KMS-11 (cell line): ENCODE results near the gene BRCC3.

Experiments
- H2AFZ ChIP-seq: fragments of 200-600 bp; sonication (generic); 2 replicates; pipeline ENCODE4 v1.6.1; 2016; ENCODE audit warnings: antibody characterized with exemption, mixed run types, low read depth
- H3K27ac ChIP-seq: fragments of 200-600 bp; sonication (generic); 2 replicates; pipeline ENCODE4 v1.6.1; 2016; ENCODE audit warnings: mild to moderate bottlenecking, mixed run types
- H3K27me3 ChIP-seq: fragments of 200-600 bp; sonication (generic); 2 replicates; pipeline ENCODE4 v1.6.1; 2017; ENCODE audit warnings: mild to moderate bottlenecking, low read depth, mixed run types, moderate library complexity; ENCODE audit not compliant: insufficient read depth
- H3K36me3 ChIP-seq: fragments of 200-600 bp; sonication (generic); 2 replicates; pipeline ENCODE4 v1.6.1; 2017; ENCODE audit warnings: mild to moderate bottlenecking, mixed run types; ENCODE audit not compliant: insufficient read depth
- H3K4me1 ChIP-seq: fragments of 200-600 bp; sonication (generic); 2 replicates; pipeline ENCODE4 v1.6.1; 2016; ENCODE audit warnings: mild to moderate bottlenecking, low read depth, mixed run types; ENCODE audit not compliant: poor library complexity, severe bottlenecking
- H3K4me2 ChIP-seq: fragments of 200-600 bp; sonication (generic); 2 replicates; pipeline ENCODE4 v1.7.0; 2016; ENCODE audit warnings: mild to moderate bottlenecking, mixed run types
- H3K4me3 ChIP-seq: fragments of 200-600 bp; sonication (generic); IDR thresholded peaks from 2 replicates; pipeline ENCODE4 v1.6.1; 2017; ENCODE audit warnings: low read depth, low read length, mixed read lengths; ENCODE audit not compliant: insufficient read depth
- H3K79me2 ChIP-seq: fragments of 200-600 bp; sonication (generic); 2 replicates; pipeline ENCODE4 v1.6.1; 2016; ENCODE audit warnings: low read depth, mixed run types; ENCODE audit not compliant: insufficient read depth
- H3K9ac ChIP-seq: fragments of 200-600 bp; sonication (generic); 2 replicates; pipeline ENCODE4 v1.6.1; 2016; ENCODE audit warnings: mild to moderate bottlenecking, mixed run types
- H4K20me1 ChIP-seq: fragments of 200-600 bp; sonication (generic); 2 replicates; pipeline ENCODE4 v1.6.1; 2016; ENCODE audit warnings: mild to moderate bottlenecking, mixed run types; ENCODE audit not compliant: insufficient read depth
- CTCF ChIP-seq: fragments of 200-600 bp; sonication (generic); conservative IDR thresholded peaks from 2 replicates; pipeline ENCODE4 v1.6.1; 2017; ENCODE audit warnings: low read depth, mild to moderate bottlenecking, antibody characterized with exemption, low read length, moderate library complexity, mixed read lengths

The BRCC3 gene

GRCh38 chrX:155070663-155070974 lies 689 bp upstream of the BRCC3 start:
- Histone ChIP-seq H3K4me3 (no peak overlapping the region), H3K36me3 (no peaks in the 10 kb centered on the region), H4K20me1 (no peaks in the 10 kb centered on the region), H3K4me2 (peak overlapping the region; percentile 86), H3K9ac (peak overlapping the region; percentile 84), H3K27me3 (no peaks in the 10 kb centered on the region), H3K4me1 (peaks cover 17% of the 10 kb centered on the region), H3K27ac (peak overlapping the region; percentile 69), H3K79me2 (peaks cover 36% of the 10 kb centered on the region; the same call in 1 of the 2 replicates), H2AFZ (peak overlapping the region; percentile 91)
- no peak for TF ChIP-seq CTCF

GRCh38 chrX:155071694-155072280 lies 479 bp downstream of the BRCC3 start:
- Histone ChIP-seq H3K4me3 (no peak overlapping the region), H3K27me3 (no peaks in the 10 kb centered on the region), H4K20me1 (no peaks in the 10 kb centered on the region), H3K27ac (peak overlapping the region; percentile 60), H3K79me2 (peaks cover 36% of the 10 kb centered on the region; the same call in 1 of the 2 replicates), H3K36me3 (no peaks in the 10 kb centered on the region), H3K4me1 (peaks cover 17% of the 10 kb centered on the region), H3K9ac (peak overlapping the region; percentile 79), H2AFZ (peak overlapping the region; percentile 76), H3K4me2 (peak overlapping the region; percentile 65)
- TF ChIP-seq CTCF = no peak

- no peak overlapping the region for H2AFZ ChIP-seq
- H3K27ac ChIP-seq = no peak overlapping the region
- H3K9ac ChIP-seq = no peak overlapping the region
- H4K20me1 ChIP-seq = no peaks in the 10 kb centered on the region
- no peak overlapping the region for H3K4me2 ChIP-seq
- H3K4me1 ChIP-seq = no peaks in the 10 kb centered on the region
- TF ChIP-seq CTCF = peak; percentile 55
- no peaks in the 10 kb centered on the region for H3K36me3 ChIP-seq
- H3K27me3 ChIP-seq = no peaks in the 10 kb centered on the region
- no peak overlapping the region for H3K4me3 ChIP-seq
- H3K79me2 ChIP-seq = no peaks in the 10 kb centered on the region
Measured at GRCh38 chrX:155086202-155086840, 15.0 kb downstream of the BRCC3 start.

GRCh38 chrX:155086961-155087735 lies 15.8 kb downstream of the BRCC3 start:
- H3K36me3 ChIP-seq = no peaks in the 10 kb centered on the region
- H3K4me1 ChIP-seq = no peaks in the 10 kb centered on the region
- no peak for TF ChIP-seq CTCF
- no peak overlapping the region for H3K9ac ChIP-seq
- no peaks in the 10 kb centered on the region for H3K79me2 ChIP-seq
- H3K27ac ChIP-seq = no peak overlapping the region
- H2AFZ ChIP-seq = no peak overlapping the region
- H3K4me2 ChIP-seq = no peak overlapping the region
- no peaks in the 10 kb centered on the region for H3K27me3 ChIP-seq
- no peak overlapping the region for H3K4me3 ChIP-seq
- H4K20me1 ChIP-seq = no peaks in the 10 kb centered on the region
